GM10266 (cell line): ENCODE results near the gene DGKB.

Experiments used
- DNase-seq: peaks from one replicate; pipeline ENCODE4 v3.0.0; 2012; ENCODE audit errors: extremely low spot score
- TF ChIP-seq, protein P1 (sequence below): IDR thresholded peaks from 2 replicates; pipeline ENCODE4 v1.5.1; 2012; ENCODE audit warnings: mild to moderate bottlenecking, low read depth; ENCODE audit not compliant: control insufficient read depth, insufficient read depth; ENCODE audit errors: missing control alignments

Gene DGKB

DNA sequence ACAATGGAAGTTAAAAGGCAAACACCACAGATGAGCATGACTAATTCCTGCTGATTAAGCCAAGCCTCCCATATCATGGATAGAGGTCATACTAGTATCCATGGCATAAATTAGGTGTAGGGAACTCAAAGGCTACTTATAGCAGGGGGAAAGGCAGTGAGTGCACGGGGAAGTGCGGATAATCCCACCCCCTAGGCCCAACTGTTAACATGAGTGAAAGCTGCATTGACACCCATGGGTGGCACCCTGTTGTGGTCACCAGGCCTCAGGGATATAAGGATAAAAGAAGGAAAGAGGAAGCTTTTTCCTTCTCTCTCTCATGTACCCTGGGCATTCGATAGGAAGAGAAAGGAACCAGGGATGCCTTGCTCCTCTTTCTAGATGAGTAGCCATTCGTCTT is 161.9 kb downstream of the DGKB start:
- DNase-seq, result no peak
- TF ChIP-seq, protein P1, sequence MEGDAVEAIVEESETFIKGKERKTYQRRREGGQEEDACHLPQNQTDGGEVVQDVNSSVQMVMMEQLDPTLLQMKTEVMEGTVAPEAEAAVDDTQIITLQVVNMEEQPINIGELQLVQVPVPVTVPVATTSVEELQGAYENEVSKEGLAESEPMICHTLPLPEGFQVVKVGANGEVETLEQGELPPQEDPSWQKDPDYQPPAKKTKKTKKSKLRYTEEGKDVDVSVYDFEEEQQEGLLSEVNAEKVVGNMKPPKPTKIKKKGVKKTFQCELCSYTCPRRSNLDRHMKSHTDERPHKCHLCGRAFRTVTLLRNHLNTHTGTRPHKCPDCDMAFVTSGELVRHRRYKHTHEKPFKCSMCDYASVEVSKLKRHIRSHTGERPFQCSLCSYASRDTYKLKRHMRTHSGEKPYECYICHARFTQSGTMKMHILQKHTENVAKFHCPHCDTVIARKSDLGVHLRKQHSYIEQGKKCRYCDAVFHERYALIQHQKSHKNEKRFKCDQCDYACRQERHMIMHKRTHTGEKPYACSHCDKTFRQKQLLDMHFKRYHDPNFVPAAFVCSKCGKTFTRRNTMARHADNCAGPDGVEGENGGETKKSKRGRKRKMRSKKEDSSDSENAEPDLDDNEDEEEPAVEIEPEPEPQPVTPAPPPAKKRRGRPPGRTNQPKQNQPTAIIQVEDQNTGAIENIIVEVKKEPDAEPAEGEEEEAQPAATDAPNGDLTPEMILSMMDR, result no peak

DNA sequence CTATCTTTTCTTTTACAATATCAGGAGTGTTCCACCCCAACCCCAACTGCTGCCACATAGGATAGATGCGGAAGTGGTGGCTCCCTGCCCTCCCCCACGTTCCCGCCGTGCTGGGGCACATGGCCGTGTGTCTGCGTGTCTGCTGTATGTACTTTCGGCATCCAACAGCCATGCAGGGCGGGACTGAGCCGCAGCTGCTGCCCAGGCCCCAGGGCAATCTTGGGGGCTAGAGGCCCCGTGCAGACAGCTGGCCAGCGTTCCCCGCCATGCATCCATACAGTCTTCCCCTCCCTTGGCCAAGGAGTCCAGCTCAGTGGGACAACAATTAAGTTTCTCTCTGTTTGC is 162.7 kb downstream of the DGKB start:
- no peak for DNase-seq
- TF ChIP-seq, protein P1, result no peak

DNA sequence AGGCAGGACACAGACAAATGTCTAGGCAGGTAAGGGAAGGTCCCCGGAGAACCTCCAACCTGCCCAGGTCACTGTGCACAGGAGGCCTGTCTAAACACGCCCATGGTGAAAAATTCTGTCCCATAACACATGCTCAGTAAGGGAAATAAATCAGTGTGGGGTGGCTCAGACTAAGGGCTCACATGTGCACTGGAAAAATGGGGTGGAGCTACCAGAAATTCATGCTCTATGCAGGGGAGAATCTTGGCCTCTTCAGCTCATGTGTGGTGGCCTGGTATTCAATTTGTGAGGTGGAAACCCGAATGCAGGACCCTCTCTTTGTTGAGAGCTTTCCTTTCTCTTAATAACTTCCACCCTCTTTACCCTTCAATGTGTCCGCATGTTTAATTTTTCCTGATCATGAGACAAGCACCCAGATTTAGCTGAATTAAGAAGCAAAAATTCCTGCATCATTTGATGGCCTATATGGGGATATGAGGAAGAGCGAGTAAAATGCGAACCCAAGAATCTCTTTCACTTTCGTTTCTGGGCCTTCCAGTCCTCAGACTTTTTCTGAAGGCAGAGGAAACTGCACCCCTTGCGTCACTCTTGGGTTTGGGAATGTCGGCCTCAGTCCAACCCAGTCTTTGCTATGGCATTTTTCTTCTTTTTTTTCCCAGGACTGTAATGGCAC is 163.2 kb downstream of the DGKB start:
- DNase-seq, result no peak
- TF ChIP-seq, protein P1, result no peak

DNA sequence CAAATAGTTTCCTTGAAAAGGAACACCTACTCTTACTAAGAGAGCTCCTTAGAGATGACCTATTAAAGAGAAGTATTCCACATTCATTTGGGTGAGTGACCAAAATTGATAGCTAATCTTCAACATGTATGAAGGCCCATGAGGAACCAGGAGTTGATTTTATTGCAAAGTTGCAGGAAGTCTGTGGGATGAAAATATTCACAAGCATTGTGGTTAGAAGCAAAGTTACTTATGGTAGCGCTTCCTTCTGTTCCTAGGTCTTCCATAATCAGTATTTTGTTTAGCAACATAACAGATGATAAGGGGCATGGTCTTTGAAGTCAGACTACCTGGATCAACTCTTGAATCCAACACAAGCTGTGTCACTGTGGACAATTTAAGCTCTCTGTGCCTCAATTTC is 164.5 kb downstream of the DGKB start:
- TF ChIP-seq, protein P1, result no peak
- DNase-seq, result no peak

DNA sequence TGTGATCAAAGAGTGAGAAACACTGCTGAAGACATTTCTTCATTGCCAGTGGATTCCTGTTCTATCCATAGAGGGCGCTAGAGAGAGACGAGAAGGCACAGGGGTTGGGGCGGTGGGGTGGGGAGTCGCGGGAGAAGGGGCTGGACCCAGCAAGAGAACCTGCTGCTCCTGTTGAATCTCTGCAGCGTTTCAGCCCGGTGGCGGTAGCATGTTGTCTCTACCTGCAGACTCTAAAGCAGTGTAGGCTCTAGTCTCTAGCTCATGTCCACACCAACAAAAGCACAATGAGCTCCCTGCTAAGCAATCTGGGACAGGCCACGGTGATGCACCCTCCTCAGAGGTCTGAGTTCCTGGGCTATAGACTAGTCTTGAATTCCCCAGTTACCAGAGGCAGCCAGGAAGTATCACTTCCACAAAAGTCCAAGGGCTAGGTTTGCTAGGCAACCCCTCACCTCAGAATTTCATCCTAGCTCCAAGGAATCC is 167.7 kb downstream of the DGKB start:
- TF ChIP-seq, protein P1, result no peak
- DNase-seq, result no peak

DNA sequence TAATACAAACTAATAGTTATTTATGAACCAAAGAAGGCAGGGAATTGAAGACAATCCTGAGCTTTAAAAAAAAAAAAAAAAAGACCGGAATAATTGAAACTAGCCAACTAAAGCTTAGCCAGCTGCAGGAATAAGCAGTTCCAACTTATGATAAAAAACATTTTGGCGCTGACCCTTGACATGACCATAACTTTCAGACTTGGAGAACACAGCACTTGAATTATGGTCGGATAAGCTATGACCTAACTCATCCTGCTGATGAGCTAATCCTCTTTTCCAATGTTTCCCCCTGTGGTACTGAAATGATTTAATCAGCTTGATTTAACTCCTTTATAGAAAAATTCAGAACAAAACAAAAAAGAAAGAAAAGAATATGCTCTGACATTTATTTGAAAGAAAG is 181.8 kb downstream of the DGKB start:
- DNase-seq, result no peak
- TF ChIP-seq, protein P1, result no peak

DNA sequence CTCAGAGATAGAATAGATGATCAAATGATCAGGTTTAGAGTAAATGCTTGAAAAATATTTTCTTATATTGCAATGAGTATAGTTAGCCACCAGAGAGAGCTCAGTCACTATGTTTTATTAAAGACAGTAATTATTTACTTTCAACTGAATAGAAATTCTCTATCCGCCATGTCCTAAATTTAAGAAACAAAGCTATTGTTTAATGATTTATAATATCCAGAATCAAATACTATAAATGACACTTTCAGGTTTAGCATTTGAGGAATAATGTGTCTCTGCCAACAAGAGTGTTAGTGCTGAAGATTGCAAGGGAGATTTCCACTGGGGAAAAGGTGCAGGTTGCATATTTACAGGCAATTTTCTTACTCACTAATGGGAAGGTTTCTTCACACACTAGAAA is 184.7 kb downstream of the DGKB start:
- no peak for DNase-seq
- TF ChIP-seq, protein P1, result peak; percentile 43
